NCI-H1105 treated with DMSO at 0.1 percent for 48 hours (cell line): ENCODE measurements around the gene CNTD1.
A peak's percentile ranks its signal among the peaks of the same experiment; 100 is the strongest.

Source experiments
- DNase-seq: peaks from one replicate; lab custom pipeline; 2025; lab: John Stamatoyannopoulos, UW

The CNTD1 gene

GRCh38 chr17:42806249-42806648 lies 7.6 kb downstream of the CNTD1 start:
- DNase-seq, result no peak

- DNase-seq, result no peak
These were observed 10.6 kb downstream of the CNTD1 start for GRCh38 chr17:42809250-42809649.

- DNase-seq, result no peak
These were observed 16.2 kb downstream of the CNTD1 start for GRCh38 chr17:42814633-42815399.

GRCh38 chr17:42817866-42818265 lies 19.2 kb downstream of the CNTD1 start:
- DNase-seq, result no peak

- no peak for DNase-seq
These were observed 19.7 kb downstream of the CNTD1 start for GRCh38 chr17:42818379-42818778.

- peak; percentile 34 for DNase-seq
These were observed 21.4 kb downstream of the CNTD1 start for GRCh38 chr17:42819939-42820535.

- no peak for DNase-seq
These were observed 22.5 kb downstream of the CNTD1 start for GRCh38 chr17:42821176-42821575.

- no peak for DNase-seq
These were observed 28.8 kb downstream of the CNTD1 start for GRCh38 chr17:42827472-42827871.

GRCh38 chr17:42830971-42831370 lies 32.3 kb downstream of the CNTD1 start:
- no peak for DNase-seq

GRCh38 chr17:42832213-42832933 lies 33.7 kb downstream of the CNTD1 start:
- no peak for DNase-seq

- DNase-seq, result peak; percentile 70
These were observed 34.5 kb downstream of the CNTD1 start, which contains the start of gene PSME3 for GRCh38 chr17:42832934-42833766. TSS of gene PSME3 (plus strand) at chr17:42833397. CDS start at chr17:42833632, 235 bp downstream.

- no peak for DNase-seq
These were observed 35.2 kb downstream of the CNTD1 start for GRCh38 chr17:42833767-42834422.

GRCh38 chr17:42835732-42836131 lies 37.1 kb downstream of the CNTD1 start:
- DNase-seq, result no peak

- no peak for DNase-seq
These were observed 43.5 kb downstream of the CNTD1 start for GRCh38 chr17:42841975-42842685.

GRCh38 chr17:42843358-42843934 lies 44.8 kb downstream of the CNTD1 start:
- DNase-seq, result peak; percentile 49

- no peak for DNase-seq
These were observed 45.6 kb downstream of the CNTD1 start, which contains the start of gene AOC2 for GRCh38 chr17:42844271-42844670. TSS of gene AOC2 (plus strand) at chr17:42844580. CDS start at chr17:42844627, 47 bp downstream.

- no peak for DNase-seq
These were observed 46.3 kb downstream of the CNTD1 start for GRCh38 chr17:42844761-42845555.

GRCh38 chr17:42845556-42845917 lies 46.9 kb downstream of the CNTD1 start:
- DNase-seq, result no peak

- DNase-seq, result no peak
These were observed 47.4 kb downstream of the CNTD1 start for GRCh38 chr17:42845918-42846593.
